Measurements from ENCODE around the gene RHBDD1. TPM values are rescaled to one million over a fixed set of nuclear protein-coding genes. Genes with fewer than 3 reads are reported as not detected.
A peak's percentile ranks its signal among the peaks of the same experiment; 100 is the strongest.

Gene RHBDD1
- total and polyA plus RNA-seq, 11 donors = 4.7 to 44.5 (median 32.6) TPM

- Histone ChIP-seq H3K27me3 (no peaks in the 10 kb centered on the region), H3K4me1 (peaks cover 0 to 6% (median 0%) of the 10 kb centered on the region in 12 donors), H3K36me3 (peaks cover 0 to 39% (median 17%) of the 10 kb centered on the region in 9 donors), H3K9me3 (no peaks in the 10 kb centered on the region), H3K4me3 (no peak overlapping the region), H3K27ac (no peak overlapping the region)
- WGBS, 4 donors = 88 to 96% (median 92%) methylated on average over 4 of the region's 4 CpGs
- no peak for DNase-seq
- intact Hi-C loops (cut with DNase I) = no loop called here
- TF ChIP-seq, protein P1, sequence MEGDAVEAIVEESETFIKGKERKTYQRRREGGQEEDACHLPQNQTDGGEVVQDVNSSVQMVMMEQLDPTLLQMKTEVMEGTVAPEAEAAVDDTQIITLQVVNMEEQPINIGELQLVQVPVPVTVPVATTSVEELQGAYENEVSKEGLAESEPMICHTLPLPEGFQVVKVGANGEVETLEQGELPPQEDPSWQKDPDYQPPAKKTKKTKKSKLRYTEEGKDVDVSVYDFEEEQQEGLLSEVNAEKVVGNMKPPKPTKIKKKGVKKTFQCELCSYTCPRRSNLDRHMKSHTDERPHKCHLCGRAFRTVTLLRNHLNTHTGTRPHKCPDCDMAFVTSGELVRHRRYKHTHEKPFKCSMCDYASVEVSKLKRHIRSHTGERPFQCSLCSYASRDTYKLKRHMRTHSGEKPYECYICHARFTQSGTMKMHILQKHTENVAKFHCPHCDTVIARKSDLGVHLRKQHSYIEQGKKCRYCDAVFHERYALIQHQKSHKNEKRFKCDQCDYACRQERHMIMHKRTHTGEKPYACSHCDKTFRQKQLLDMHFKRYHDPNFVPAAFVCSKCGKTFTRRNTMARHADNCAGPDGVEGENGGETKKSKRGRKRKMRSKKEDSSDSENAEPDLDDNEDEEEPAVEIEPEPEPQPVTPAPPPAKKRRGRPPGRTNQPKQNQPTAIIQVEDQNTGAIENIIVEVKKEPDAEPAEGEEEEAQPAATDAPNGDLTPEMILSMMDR (IDR thresholded peaks at IDR 0.05) = no peak
- TF ChIP-seq POLR2A (IDR thresholded peaks at IDR 0.05) = no peak
- no peak for ATAC-seq
Measured at GRCh38 chr2:226994775-226995174, 158.9 kb downstream of the RHBDD1 start.

DNA sequence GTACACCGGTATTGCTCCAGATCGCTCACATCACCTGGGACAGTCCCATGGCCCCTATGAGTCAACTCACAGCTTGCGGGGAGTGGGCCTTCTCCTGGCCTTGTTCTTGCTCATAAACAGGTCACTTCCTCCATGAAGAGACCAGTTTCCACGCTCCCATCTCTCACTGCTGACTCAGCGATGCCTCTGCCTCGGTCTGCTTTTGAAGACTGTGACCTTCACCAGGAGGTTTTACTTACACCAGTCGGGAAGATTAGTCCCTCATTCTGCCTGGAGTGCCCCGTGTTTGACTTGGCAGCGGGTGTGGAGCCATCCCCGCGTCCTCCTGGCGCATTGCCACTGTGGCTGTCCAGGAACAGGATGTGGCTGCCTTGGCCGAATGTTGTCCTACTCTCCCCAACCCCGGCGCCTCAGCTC lies 159.8 kb downstream of the RHBDD1 start:
- H3K27ac ChIP-seq = no peak overlapping the region
- 70 to 74% (median 72%) methylated on average over 15 of the region's 15 CpGs for WGBS, 4 donors
- intact Hi-C loops (cut with DNase I) = no loop called here
- H3K4me3 ChIP-seq = no peak overlapping the region
- H3K36me3 ChIP-seq = peaks cover 0 to 42% (median 19%) of the 10 kb centered on the region in 9 donors
- no peaks in the 10 kb centered on the region for H3K9me3 ChIP-seq
- H3K4me1 ChIP-seq = peaks cover 0 to 6% (median 0%) of the 10 kb centered on the region in 12 donors
- peak in 3 of 4 donors; percentile 34 to 56 (median 38) for ATAC-seq
- DNase-seq = peak in 2 of 5 donors; percentile 16 to 45
- TF ChIP-seq, protein P1 (IDR thresholded peaks at IDR 0.05) = no peak
- TF ChIP-seq POLR2A (IDR thresholded peaks at IDR 0.05) = no peak
- no peaks in the 10 kb centered on the region for H3K27me3 ChIP-seq

- no peak for DNase-seq
- no peaks in the 10 kb centered on the region for H3K9me3 ChIP-seq
- H3K36me3 ChIP-seq = peaks cover 0 to 45% (median 24%) of the 10 kb centered on the region in 9 donors
- WGBS, 4 donors = 78 to 89% (median 87%) methylated on average over 2 of the region's 2 CpGs
- H3K4me1 ChIP-seq = peaks cover 0 to 6% (median 0%) of the 10 kb centered on the region in 12 donors
- H3K27ac ChIP-seq = no peak overlapping the region
- no peak for ATAC-seq
- H3K27me3 ChIP-seq = no peaks in the 10 kb centered on the region
- TF ChIP-seq POLR2A (IDR thresholded peaks at IDR 0.05) = no peak
- TF ChIP-seq, protein P1 (IDR thresholded peaks at IDR 0.05) = no peak
- H3K4me3 ChIP-seq = no peak overlapping the region
- intact Hi-C loops (cut with DNase I) = no loop called here
Measured at GRCh38 chr2:226999661-227000060, 163.8 kb downstream of the RHBDD1 start.

DNA sequence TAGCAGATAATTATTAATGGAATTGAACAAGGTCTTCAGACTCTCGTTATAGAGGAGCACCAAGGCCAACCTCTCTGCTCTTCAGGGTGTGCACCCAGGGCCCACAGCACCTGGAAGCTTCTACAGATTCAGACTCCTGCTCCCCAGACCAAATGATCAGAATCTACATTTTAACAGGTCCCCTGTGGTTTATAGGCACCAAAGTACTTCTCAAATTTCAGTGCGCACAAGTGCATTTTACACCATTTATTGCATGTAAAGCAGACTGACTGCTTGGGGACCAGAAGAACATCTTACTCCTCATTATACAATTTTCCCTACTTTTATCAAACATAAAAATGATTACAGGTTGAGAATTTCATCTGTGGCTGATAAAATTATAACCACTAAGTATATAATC lies 164.3 kb downstream of the RHBDD1 start:
- ATAC-seq (no peak), DNase-seq (no peak)
- WGBS, 4 donors = 93 to 100% (median 98%) methylated on average over 2 of the region's 2 CpGs
- Histone ChIP-seq H3K27ac (no peak overlapping the region), H3K27me3 (no peaks in the 10 kb centered on the region), H3K9me3 (no peaks in the 10 kb centered on the region), H3K36me3 (peaks cover 0 to 45% (median 24%) of the 10 kb centered on the region in 9 donors), H3K4me3 (no peak overlapping the region), H3K4me1 (peaks cover 0 to 6% (median 0%) of the 10 kb centered on the region in 12 donors)
- intact Hi-C loops (cut with DNase I) = no loop called here
- TF ChIP-seq POLR2A (IDR thresholded peaks at IDR 0.05) = no peak
- TF ChIP-seq, protein P1 (IDR thresholded peaks at IDR 0.05) = no peak

All from heart left ventricle (tissue), 16 donors.